Spleen (tissue), 7 donors: Measurements from ENCODE around the gene CDKN2A.

ENCODE experiments used
- POLR2A ChIP-seq, 3 donors: fragments of 450-650 bp; IDR thresholded peaks; one replicate each; pipeline ENCODE4 v1.5.1; 2017; ENCODE audit warnings: antibody characterized with exemption in 3 of 3, mild to moderate bottlenecking in 1 of 3
- TF ChIP-seq, protein P1 (sequence below), 11 experiments: fragments of 200-600 bp in 7 of 11; fragments of 450-650 bp in 4 of 11; sonication (generic) in 4 of 11; IDR thresholded peaks in 8 of 11; conservative IDR thresholded peaks in 3 of 11; 1 replicate in 7 of 11; 2 replicates in 4 of 11; pipeline versions ENCODE4 v1.4.0 to v1.8.0; 2016 to 2021; ENCODE audit warnings: antibody characterized with exemption in 11 of 11, inconsistent platforms in 4 of 11, mild to moderate bottlenecking in 1 of 11
- donor health status: DM: no; HTN: no; CAD: no; lungs with moderate emphysema.
- donor health status: DM: no; HTN: no; CAD: no.
- donor health status: DM: no; HTN: no; CAD: no.

DNA sequence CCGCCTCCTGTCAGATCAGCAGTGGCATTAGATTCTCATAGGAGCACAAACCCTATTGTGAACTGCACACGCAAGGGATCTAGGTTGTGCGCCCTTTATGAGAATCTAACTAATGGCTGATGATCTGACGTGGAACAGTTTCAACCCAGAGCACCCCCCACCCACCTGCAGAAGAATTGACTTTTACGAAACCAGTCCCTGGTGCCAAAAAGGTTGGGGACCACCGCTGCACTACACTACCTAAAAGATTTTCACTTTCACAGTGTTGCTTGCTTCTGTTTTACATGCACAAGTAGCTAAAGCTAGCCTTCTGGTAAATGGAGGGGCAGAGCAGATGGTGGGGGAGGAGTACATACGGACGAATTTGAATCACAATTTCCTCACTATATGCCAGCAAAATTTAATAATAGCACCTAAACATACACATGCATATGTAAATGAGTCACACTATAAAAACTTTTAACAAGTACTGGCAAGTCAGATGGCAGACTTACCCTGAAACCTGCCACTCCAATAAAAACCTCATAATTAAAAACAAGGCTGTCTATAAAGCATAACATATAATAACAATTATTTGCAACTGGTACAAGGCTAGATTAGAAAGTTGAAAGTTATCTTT lies 38.9 kb upstream of the CDKN2A start:
- no peak for TF ChIP-seq POLR2A (IDR thresholded peaks at IDR 0.05)
- TF ChIP-seq, protein P1, sequence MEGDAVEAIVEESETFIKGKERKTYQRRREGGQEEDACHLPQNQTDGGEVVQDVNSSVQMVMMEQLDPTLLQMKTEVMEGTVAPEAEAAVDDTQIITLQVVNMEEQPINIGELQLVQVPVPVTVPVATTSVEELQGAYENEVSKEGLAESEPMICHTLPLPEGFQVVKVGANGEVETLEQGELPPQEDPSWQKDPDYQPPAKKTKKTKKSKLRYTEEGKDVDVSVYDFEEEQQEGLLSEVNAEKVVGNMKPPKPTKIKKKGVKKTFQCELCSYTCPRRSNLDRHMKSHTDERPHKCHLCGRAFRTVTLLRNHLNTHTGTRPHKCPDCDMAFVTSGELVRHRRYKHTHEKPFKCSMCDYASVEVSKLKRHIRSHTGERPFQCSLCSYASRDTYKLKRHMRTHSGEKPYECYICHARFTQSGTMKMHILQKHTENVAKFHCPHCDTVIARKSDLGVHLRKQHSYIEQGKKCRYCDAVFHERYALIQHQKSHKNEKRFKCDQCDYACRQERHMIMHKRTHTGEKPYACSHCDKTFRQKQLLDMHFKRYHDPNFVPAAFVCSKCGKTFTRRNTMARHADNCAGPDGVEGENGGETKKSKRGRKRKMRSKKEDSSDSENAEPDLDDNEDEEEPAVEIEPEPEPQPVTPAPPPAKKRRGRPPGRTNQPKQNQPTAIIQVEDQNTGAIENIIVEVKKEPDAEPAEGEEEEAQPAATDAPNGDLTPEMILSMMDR (IDR thresholded peaks at IDR 0.05 in 8 of 11, conservative IDR thresholded peaks at IDR 0.05 in 3 of 11), result no peak
